Spleen (tissue), 11 donors: ENCODE data around the gene PPP1R3C. TPM values are rescaled to one million over a fixed set of nuclear protein-coding genes. Genes with fewer than 3 reads are reported as not detected.

Experiments
- DNase-seq: peaks from one replicate; pipeline ENCODE4 v3.0.0-alpha.2; 2020
- H3K27ac ChIP-seq, 8 donors: fragments of 200-600 bp; sonication (generic) in 7 of 8; 1 replicate in 4 of 8; 2 replicates in 4 of 8; pipeline versions ENCODE4 v1.5.0 to v1.8.0; 2016 to 2021; ENCODE audit warnings: inconsistent platforms in 4 of 8, mild to moderate bottlenecking in 4 of 8, moderate library complexity in 1 of 8
- H3K27me3 ChIP-seq, 7 donors: fragments of 200-600 bp; sonication (generic) in 6 of 7; replicated peaks in 1 of 7; 1 replicate in 4 of 7; 2 replicates in 3 of 7; pipeline versions ENCODE4 v1.5.0 to v1.8.0; 2016 to 2021; ENCODE audit warnings: inconsistent platforms in 3 of 7, mild to moderate bottlenecking in 1 of 7
- H3K36me3 ChIP-seq, 6 donors: fragments of 200-600 bp; sonication (generic) in 5 of 6; 1 replicate in 4 of 6; 2 replicates in 2 of 6; pipeline versions ENCODE4 v1.5.0 to v1.8.0; 2016 to 2021; ENCODE audit warnings: inconsistent platforms in 2 of 6
- H3K4me1 ChIP-seq, 6 donors: fragments of 200-600 bp; sonication (generic) in 5 of 6; 1 replicate in 3 of 6; 2 replicates in 3 of 6; pipeline versions ENCODE4 v1.5.0 to v1.8.0; 2016 to 2021; ENCODE audit warnings: inconsistent platforms in 3 of 6
- H3K4me3 ChIP-seq, 8 donors: fragments of 200-600 bp; sonication (generic) in 7 of 8; 1 replicate in 4 of 8; 2 replicates in 4 of 8; pipeline versions ENCODE4 v1.5.0 to v1.8.0; 2016 to 2021; ENCODE audit warnings: inconsistent platforms in 4 of 8, mild to moderate bottlenecking in 4 of 8, moderate library complexity in 2 of 8
- H3K9me3 ChIP-seq, 8 donors: fragments of 200-600 bp; sonication (generic) in 7 of 8; 1 replicate in 4 of 8; 2 replicates in 4 of 8; pipeline versions ENCODE4 v1.5.0 to v1.8.0; 2016 to 2021; ENCODE audit warnings: inconsistent platforms in 4 of 8
- CTCF ChIP-seq, 11 experiments: fragments of 200-600 bp in 7 of 11; fragments of 450-650 bp in 4 of 11; sonication (generic) in 4 of 11; IDR thresholded peaks in 8 of 11; conservative IDR thresholded peaks in 3 of 11; 1 replicate in 7 of 11; 2 replicates in 4 of 11; pipeline versions ENCODE4 v1.4.0 to v1.8.0; 2016 to 2021; ENCODE audit warnings: antibody characterized with exemption in 11 of 11, inconsistent platforms in 4 of 11, mild to moderate bottlenecking in 1 of 11
- POLR2A ChIP-seq, 3 donors: fragments of 450-650 bp; IDR thresholded peaks; one replicate each; pipeline ENCODE4 v1.5.1; 2017; ENCODE audit warnings: antibody characterized with exemption in 3 of 3, mild to moderate bottlenecking in 1 of 3
- POLR2AphosphoS5 ChIP-seq, 3 donors: sonication (generic); formaldehyde crosslinking; IDR thresholded peaks; one replicate each; pipeline ENCODE4 v1.5.1; 2017; ENCODE audit warnings: antibody characterized with exemption in 3 of 3
- WGBS, 5 donors: extraction: QIAGEN DNeasy Blood & Tissue Kit in 3 of 5; methylation state at CpG; one replicate each; pipeline versions ENCODE4 v1.1.5 to v1.1.7; 2013 to 2018; 5-methylcytosine and 5-hydroxymethylcytosine counted together
- intact Hi-C: fragments of 100-400 bp; cut with DNase I; formaldehyde crosslinking; loops from one replicate; pipeline ENCODE4 v1.15.0; 2023; ENCODE audit warnings: low total_unique reads
- polyA plus RNA-seq, 3 donors: library from polyadenylated mRNA; stranded (reverse); fragments of 200-250 nt; gene quantifications; one replicate each; pipeline ENCODE4 v1.2.1, GENCODE V29; 2013
- total RNA-seq, 7 donors: library from RNA; depleted of rRNA in 3 of 7; stranded (reverse); fragments of >200 nt in 3 of 7; fragmentation: NEBNext Ultra II Directional in 4 of 7; extraction: Animal tissue kit (Norgen Biotek cat#: 25700) in 4 of 7; gene quantifications; one replicate each; pipeline versions ENCODE4 v1.1.0 to v1.2.1, GENCODE V29; 2016 to 2021
- donor health status: healthy with polysubstance abuse.
- donor health status: DM: no; HTN: no; CAD: no; lungs with moderate emphysema.
- donor health status: DM: no; HTN: no; CAD: no.
- donor health status: Bipolar disorder and iron deficiency.
- donor health status: healthy.
- donor health status: DM: no; HTN: no; CAD: no.
- donor health status: DM: yes; HTN: yes; CAD: no.

PPP1R3C gene
- total and polyA plus RNA-seq, 10 donors = 0.99 to 8.8 (median 4.2) TPM

GRCh38 chr10:91629715-91630549, 2.9 kb downstream of the PPP1R3C start:
- DNase-seq = no peak
- intact Hi-C loops = no loop called here
- H3K4me3 ChIP-seq = peak overlapping the region in 2 of 8 donors; percentile 17 to 52

GRCh38 chr10:91628383-91628782, 4.5 kb downstream of the PPP1R3C start:
- intact Hi-C loops = no loop called here
- Histone ChIP-seq H3K9me3 (no peaks in the 10 kb centered on the region), H3K4me3 (peak overlapping the region in 1 of 8 donors; percentile 52), H3K27ac (no peak overlapping the region), H3K4me1 (peaks cover 2 to 15% (median 6%) of the 10 kb centered on the region in 6 donors), H3K36me3 (no peaks in the 10 kb centered on the region), H3K27me3 (peaks cover 0 to 32% (median 7%) of the 10 kb centered on the region in 7 donors)
- TF ChIP-seq CTCF (IDR thresholded peaks at IDR 0.05 in 8 of 11, conservative IDR thresholded peaks at IDR 0.05 in 3 of 11) (no peak), POLR2AphosphoS5 (IDR thresholded peaks at IDR 0.05) (no peak), POLR2A (IDR thresholded peaks at IDR 0.05) (no peak)
- 75 to 93% (median 91%) methylated on average over 1 of the region's 1 CpG for WGBS, 5 donors
- no peak for DNase-seq

More at GRCh38 chr10:91629715-91630549, 2.9 kb downstream of the PPP1R3C start:
- 82 to 90% (median 84%) methylated on average over 11 of the region's 11 CpGs for WGBS, 5 donors
- no peaks in the 10 kb centered on the region for H3K9me3 ChIP-seq
- no peak for TF ChIP-seq POLR2AphosphoS5 (IDR thresholded peaks at IDR 0.05)
- TF ChIP-seq POLR2A (IDR thresholded peaks at IDR 0.05) = no peak
- TF ChIP-seq CTCF (IDR thresholded peaks at IDR 0.05 in 8 of 11, conservative IDR thresholded peaks at IDR 0.05 in 3 of 11) = no peak
- peak overlapping the region in 1 of 8 donors; percentile 14 for H3K27ac ChIP-seq
- no peaks in the 10 kb centered on the region for H3K36me3 ChIP-seq
- H3K27me3 ChIP-seq = peaks cover 0 to 47% (median 14%) of the 10 kb centered on the region in 7 donors
- peaks cover 2 to 21% (median 9%) of the 10 kb centered on the region in 6 donors for H3K4me1 ChIP-seq

GRCh38 chr10:91627344-91628102, 5.3 kb downstream of the PPP1R3C start:
- Histone ChIP-seq H3K4me1 (peaks cover 0 to 6% (median 2%) of the 10 kb centered on the region in 6 donors), H3K36me3 (no peaks in the 10 kb centered on the region), H3K27me3 (peaks cover 0 to 23% (median 0%) of the 10 kb centered on the region in 7 donors), H3K27ac (no peak overlapping the region), H3K4me3 (no peak overlapping the region), H3K9me3 (peaks cover 0 to 5% (median 0%) of the 10 kb centered on the region in 8 donors)
- TF ChIP-seq POLR2A (IDR thresholded peaks at IDR 0.05) = no peak
- TF ChIP-seq POLR2AphosphoS5 (IDR thresholded peaks at IDR 0.05) = no peak
- TF ChIP-seq CTCF (IDR thresholded peaks at IDR 0.05 in 8 of 11, conservative IDR thresholded peaks at IDR 0.05 in 3 of 11) = no peak
- intact Hi-C loops = no loop called here
- 70 to 82% (median 76%) methylated on average over 7 of the region's 7 CpGs for WGBS, 5 donors
- no peak for DNase-seq
